Activated T-cell treated with anti-CD3 and anti-CD28 coated beads for 24 hours (primary cell): Measurements from ENCODE around the gene OGDHL.
"Not testable (repeated sequence)": the region's sequence is repeated elsewhere in the genome, so short reads cannot be mapped to it uniquely, and the experiment has no call there.

ENCODE experiments used
- DNase-seq: peaks from one replicate; pipeline ENCODE4 v3.0.0-alpha.2; 2020; ENCODE audit warnings: low read depth

OGDHL gene

DNA sequence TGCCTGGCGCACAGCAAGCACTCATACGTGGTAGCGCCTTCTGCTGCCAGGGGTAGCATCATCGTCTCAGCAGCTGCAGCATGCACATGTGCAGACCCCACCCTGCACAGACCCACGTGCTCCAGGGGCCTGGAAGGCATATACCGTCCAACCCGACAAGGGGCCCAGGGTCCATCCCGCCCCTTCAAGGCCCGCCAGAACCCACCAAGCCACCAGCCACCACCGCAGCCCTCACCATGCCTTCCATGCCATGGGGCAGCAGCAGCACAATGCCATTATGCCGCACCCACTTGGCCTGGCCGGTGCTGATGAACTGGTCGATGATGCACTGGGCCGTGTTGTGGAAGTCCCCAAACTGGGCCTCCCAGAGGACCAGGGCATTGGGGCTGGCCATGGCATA is 22.7 kb downstream of the OGDHL start:
- DNase-seq, result no peak

DNA sequence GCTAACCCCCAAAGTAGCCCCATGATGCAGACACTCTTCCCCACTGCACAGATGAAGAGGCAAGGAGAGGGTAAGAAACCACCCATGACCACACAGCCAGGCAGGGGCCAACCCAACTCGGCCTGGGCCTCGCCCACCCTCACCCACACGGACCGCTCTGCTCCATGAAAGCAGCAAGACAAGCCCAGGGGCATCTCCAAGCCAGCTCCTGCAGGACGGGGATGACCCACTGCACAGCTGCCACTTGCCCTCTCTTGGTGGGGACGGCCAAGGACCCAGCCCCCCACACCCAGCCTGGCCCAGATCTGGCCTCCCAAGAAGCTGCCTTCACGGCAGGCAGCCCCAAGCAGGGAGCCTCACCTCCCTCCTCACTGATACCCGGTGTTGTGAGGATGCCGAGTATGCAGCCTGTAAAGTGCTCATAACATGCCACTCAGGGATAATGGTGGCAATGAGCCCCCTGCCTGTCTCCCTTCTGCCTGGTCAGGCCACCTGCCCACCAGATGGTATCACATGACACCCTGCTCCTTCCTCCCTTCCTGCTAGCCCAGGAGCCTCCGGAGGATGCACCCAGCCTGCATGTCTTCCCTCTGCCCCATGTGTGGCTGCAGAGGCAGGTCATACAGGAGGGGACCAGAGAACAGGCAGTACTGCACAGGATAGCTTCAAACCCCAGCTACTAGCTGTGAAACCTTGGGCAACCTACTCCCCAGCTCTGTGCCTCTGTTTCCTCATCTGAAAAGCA is 23.3 kb downstream of the OGDHL start:
- DNase-seq, result no peak

DNA sequence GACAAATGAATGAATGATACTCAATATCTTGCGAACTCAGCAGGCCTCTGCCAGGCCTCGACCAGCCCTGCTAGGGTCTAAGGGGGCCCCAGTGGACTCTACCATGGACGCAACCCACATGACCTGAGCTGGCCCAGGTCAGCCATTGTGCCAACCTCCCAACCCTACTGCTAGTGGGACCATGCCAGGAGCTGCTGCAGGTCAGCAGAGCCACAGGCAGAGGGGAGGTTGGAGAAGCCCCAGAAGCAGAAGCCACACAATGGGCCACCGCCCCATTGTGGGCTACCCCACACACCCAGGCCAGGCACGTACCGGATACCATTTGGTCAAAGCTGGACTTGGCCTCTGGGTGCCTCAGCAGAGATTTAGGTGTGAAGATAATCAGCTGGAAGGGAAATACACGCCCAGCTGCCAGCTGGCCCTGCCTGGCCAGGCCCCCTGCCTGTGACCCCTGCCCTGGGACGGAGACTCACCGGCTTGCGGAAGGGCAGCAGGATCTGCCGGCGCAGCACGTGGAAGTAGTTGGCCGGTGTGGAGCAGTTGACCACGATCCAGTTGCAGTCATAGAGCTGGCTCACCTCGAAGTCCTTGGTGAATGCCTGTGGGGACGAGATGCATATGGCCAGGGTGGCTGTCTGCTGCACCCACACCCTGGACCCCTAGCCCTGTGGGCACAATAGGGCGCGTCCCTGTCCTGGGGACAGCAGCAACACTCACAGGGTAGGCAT is 24.5 kb downstream of the OGDHL start:
- no peak for DNase-seq

DNA sequence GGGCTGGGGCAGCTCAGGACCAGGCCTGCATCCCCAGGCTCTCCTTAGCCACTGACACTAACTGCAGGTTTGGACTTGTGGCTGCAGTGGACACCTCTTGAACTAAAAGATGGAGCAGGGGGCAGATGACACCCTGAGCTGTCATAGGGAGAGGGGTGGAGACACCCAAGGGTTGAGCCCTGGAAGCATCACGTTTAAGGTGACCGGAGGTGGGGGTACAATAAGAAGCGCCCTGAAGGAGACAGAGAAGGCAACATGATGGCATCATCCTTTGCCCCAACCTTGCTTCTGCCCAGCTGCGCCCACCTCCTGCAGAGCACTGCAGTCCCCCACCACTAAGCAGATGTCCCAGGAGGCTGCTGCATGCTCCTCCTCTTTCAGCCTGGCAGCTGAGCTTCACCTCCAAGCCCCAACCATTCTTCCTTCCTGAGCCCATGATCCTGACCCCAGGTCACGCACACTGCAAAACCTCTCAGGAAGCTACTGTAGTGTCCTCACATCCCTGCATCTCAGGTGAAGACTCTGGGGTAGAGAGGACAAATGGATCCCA is 25.5 kb downstream of the OGDHL start:
- no peak for DNase-seq

DNA sequence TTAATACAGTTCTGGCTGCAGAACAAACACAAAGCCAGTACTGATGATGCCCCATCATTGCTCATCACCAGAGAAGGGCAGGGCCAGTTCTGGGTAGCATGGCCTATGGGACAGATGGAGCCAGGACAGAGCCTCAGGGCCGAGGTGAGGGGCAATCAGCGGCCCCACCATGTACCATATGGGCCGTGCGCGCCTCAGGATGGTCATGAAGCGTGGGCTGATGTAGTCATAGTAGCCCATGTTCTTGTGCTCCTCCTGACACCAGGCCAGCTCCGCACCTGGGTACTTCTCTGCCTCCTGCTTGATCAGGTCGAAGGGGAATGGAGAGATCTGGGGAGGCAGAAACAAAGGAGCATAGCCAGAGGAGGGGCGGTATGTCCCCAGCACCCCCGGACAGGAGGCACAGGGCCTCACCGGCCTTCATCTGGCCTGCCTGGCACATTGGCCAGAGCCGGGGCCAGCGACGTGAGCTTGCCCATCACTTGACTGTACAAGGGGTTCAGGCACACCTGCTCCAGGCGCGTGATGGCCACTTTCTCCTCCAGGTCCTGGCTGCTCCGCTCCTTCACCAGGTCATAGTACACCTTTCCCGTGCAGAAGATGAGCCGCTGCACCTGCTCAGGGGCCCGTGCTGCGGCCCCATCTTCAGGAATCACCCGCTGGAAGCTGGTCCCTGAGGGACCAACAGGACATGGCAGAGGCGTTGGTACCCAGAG is 26.1 kb downstream of the OGDHL start:
- no peak for DNase-seq

DNA sequence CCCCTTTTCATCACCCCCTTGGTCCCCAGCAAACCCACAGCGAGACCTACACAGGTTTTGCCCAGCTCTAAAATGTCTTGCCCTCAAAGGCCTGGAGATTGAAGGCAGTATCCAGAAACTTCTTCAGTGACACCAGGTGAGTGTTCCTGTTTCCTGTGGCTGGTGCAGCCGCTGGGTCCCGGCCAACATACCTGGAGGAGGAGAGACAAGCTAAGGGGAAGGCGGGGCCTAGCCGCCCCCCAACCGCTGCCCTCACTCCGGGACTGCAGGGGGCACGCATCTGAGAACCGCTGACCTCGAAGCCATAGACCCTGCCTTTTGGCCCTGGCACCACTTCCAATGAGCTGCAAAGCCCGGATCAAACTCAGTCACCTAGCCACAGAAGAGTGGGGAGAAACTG is 27.0 kb downstream of the OGDHL start:
- DNase-seq, result no peak

DNA sequence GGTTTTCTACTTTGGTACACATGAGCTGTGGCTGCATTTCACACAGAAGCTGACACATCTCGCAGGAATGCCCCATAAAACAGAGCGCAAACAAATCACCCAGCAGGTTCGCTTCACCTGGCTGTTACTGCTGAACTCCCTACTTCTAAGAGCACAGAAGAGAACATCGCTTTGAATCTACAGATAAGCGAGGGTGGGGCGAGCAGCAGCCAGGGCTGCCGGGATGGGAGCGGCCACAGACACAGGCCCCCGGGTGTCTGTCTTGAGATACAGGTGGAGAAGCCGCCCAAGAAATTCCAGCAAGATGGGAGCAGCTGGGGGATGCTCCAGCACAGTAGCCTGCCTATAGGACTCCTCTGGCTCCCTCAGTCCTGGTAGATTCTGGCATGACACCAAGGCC is 27.4 kb downstream of the OGDHL start:
- DNase-seq, result no peak

DNA sequence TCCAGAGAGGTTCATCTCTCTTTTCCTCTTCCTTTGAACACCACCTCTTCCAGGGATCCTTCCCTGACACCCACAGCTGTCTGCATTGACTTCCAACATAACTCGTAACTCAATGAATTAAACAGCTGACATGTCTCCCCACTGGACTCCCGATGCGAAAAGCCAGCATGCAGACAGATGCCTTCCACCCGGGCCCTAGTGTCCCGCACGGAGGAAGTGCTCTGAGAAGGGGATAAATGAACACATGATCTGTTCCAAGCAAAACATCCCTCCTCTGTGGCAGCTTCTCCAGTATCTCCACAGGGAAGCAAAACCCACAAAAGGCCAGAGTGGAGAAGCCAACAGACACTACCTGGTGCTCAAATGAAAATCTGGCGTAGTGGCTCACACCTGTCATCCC is 28.3 kb downstream of the OGDHL start:
- DNase-seq, result no peak

DNA sequence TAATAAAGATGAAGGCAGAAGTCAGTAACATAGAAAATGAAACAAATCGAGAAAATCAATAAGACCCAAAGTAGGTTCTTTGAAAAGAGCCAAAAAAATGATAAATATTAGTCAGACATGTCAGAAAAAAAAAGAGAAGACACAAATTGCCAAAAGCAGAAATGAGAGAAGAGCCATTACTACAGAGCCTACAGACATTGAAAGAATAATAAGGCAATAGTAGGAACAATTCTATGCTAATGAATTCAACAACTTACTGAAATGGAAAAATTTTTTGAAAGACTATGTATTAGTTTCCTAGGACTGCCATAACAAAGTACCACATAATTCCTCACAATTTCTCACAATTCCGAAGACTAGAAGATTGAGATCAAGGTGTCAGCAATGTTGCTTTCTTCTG is 35.5 kb downstream of the OGDHL start:
- no peak for DNase-seq

DNA sequence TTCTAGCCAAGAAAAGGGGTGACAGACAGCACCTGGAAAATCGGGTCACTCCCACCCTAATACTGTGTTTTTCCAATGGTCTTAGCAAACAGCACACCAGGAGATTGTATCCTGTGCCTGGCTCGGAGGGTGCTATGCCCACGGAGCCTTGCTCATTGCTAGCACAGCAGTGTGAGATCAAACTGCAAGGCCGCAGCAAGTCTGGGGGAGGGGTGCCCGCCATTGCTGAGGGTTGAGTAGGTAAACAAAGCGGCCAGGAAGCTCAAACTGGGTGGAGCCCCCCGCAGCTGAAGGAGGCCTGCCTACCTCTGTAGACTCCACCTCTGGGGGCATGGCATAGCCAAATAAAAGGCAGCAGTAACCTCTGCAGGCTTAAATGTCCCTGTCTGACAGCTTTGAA is 47.0 kb downstream of the OGDHL start:
- not testable (repeated sequence) for DNase-seq

DNA sequence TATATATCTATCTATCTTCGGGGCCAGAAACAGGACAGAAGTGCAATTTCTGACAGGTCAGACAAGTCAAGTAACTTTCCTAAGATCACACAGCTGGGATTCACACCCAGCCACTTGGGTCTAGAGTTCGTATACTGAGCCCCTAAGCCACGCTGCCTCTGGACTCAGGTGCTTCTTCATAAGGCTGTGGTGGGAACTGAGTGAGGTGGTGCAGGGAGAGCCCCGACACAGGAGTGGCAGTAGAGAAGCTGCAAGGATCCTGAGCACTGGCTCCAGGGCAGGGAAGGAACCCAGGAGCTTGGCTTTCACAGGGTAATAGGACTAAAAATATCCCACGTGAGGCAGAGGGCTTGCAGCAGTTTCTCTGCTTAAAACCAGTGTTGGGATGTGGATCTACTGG is 48.9 kb downstream of the OGDHL start:
- no peak for DNase-seq

DNA sequence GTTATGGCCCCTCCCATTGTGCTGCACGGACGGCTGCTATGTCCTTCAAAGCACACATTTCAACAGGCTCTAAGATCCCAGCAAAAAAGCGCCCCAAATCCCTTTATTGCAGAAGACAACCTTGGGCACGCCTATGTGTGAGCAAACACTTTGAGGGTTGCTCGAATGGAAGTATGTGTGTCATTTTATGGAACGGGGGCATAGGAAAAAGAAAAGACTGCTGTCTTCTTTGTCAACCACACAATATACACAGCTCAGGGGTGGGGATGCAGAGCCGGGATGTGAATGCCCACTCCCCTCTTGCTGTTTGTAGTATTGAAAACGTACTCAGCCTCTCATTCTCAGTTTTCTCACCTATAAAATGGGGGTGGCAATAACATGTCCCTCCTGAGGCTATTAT is 50.6 kb downstream of the OGDHL start:
- no peak for DNase-seq

DNA sequence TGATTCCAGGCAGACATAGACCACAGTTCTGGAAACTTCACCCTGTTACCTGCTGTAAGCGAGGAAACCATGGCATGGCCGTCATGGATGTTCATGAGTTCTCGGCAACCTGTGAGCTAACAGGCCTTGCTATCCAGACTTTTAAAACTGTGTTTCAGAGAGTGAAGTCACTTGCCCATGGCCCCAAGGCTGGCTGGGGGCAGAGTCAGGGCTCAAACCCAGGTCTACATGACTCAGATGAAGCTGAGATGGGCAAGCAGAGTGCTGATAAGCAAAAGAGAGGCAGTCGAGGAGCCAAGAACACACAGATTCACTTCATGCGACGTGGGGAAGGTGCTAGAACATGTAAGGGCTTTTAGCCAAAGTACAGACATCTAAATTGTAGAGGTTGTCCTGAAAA is 51.2 kb downstream of the OGDHL start:
- no peak for DNase-seq

DNA sequence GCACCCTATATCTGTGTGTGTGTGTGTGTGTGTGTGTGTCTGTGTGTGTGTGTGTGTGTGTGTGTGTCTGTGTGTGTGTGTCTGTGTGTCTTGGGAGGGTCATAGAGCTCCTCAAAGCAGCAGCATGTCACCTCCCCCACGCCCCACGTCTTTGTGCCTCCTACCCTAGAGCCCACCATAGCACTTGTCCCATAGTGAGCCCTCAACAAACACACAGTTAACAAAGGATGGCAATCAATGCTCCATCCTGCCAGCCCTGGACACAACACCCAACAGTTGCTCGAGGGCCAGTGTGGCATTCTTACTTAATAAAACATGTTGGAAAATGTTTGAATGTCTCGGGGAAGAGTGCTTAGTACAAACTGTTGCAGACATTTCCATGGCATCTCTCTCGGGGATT is 52.2 kb downstream of the OGDHL start:
- DNase-seq, result no peak

DNA sequence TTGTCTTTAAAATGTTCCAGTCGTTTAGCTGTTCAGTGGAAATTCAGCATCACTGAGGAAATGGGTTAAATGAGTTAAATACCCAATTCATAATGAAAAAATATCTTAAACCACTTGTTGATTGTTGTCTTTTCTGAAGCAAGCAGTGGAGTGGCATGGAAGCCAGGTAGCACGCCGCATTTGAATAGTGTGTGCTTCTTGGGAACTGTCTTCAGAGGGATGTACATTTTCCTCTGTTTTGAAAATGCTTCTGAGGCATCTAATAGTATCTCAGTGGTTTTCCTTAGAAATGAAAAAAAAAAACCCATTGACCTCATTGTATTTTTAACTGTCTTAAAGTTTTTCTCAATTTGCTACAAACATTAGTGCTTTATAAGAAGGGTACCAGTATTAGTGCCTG is 54.5 kb downstream of the OGDHL start:
- DNase-seq, result no peak

DNA sequence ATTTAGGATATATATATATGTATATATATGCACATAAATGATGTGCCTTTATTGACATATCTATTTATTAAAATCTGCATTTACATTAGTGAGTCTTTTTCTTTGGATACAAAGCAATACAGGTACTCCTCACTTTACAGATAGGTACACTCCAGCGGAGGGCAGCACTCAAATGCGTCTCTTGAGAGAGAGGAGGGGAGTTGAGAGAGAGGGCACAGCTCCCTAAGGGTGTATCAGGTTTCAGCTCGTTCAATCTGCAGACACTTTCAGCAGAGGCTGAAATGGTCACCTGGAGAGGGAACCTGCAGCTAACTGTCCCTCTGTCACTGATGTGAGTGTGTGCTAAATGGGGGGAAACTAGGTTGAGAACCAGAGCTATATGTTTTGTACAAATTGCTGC is 61.1 kb downstream of the OGDHL start:
- DNase-seq, result no peak

DNA sequence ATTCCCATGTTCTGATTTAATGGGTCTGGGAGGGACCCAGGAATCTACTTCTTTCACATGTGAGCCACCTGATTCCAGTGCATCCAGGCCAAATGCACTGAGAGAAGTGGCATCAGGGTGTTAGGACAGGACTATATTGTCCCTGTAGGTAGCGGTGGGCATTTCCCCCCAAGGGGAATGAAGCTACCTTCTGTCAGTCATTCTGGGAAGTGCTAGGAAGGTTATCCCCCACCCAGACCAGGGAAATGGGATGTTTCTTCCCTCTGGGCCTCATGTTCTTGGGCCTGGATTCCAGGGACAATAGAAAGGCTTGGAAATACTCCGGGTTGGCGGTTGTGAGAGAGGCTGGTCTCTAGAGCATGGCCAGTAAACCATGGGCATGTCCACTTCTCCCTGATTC is 61.9 kb downstream of the OGDHL start:
- no peak for DNase-seq

DNA sequence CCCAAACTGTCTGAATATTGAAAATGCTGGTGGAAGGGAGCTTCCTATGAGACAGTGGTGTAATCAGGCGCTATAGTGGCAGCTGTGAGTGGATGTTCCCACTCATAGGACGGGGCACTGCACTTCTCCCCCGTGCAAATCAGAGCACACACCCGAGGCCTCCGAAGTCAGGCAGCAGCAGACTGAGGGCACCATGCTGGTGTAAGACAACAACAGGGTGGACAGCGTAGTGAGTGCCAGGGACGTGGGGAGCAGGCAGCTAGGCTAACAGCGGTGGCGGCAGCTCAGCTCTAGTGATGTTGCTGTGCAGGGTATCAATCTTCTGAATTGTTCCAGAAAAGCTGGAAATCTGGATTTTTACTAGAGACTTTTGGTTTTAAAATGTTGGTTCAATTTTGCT is 63.4 kb downstream of the OGDHL start:
- no peak for DNase-seq

DNA sequence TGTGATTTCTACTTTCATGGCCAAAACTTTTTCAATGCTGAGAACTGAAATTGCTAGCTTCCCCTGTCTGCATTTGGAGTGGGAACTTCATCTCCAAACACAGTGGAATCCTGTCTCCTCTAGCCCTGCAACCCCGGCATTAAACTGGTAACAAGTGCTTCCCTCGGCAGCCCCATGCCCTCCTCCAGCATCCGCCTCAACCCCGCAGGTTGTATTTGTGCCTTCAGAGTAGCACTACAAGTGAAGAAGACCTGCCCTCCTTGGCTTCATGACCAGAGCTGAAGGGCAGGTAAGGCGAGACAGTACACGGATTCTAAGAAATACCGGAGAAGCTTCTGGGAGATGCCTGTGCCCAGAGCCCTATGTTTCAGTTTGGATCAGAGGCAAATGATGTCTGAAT is 65.8 kb downstream of the OGDHL start:
- no peak for DNase-seq

DNA sequence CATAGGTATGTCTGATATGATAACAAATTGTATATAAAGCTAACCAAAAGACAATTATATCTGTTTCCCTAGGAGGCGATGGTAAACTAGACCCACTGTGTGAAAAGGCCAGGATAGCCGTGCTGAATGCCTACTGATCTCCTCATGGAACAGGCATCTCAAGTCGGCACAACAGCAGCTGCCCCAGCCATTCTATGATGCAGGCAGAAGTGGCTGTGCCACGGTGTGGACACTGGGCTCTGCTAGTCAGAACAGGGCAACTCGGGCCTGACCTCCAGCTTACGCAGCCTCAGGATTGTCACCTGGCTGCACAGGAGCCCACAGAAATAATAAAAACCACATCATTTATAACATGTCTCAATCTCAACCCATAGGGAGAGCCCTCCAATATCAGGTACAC is 67.7 kb downstream of the OGDHL start:
- DNase-seq, result no peak

DNA sequence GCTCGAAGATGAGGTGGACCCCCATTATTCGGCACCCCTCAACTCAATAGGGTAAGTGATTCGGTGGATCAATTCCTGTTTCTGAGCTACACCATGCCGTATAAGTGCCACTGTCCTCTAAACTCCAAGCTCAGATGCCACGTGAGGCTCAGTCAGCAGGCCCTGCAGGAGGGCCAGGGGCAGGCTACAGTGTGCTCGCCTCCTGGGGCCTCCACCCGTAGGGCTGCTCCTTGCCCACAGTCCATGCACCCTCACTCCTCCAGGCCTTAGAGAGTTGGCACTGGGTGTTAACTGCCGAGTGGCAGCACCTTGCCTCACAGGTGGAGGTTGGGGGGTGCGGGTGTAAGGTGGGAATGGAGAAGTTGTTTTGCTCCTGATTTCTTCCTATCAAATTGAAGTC is 70.5 kb downstream of the OGDHL start:
- no peak for DNase-seq

DNA sequence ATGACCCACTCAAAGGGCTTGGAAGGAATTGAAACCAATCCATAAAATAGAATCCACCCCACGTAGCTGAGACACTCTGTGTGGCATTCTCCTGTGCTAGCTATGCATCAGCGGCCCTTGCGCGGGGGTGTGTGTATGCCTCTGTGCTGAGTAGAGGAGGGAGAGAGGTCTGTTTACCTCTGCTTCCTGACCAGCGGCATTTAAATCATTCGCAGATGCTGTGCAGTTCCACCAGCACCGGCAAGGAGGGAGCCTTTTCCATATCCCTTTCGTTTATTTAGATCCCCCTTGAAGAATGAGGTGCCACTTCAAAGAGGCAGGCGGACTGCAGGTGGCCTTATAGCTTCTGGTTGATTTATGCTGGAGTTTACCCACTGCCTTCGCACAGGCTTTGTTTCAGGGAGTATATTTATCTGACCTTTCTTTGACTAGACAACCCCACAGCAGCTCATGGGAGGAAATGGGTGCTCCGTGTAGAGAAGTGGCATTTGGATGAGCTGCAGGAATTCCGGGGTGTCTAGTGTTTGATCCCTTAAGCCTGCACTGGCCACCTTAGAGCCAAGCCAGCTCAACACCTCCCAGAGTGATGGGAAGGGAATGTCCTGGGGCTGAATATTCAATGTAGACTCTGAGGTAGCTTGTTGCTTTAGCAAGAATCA is 71.3 kb downstream of the OGDHL start:
- DNase-seq, result no peak
